Retinal pigment epithelial cell (primary cell): ENCODE results near the gene ZNF497.

Source experiments
- DNase-seq: peaks from one replicate; pipeline ENCODE4 v3.0.0-alpha.2; 2010; ENCODE audit warnings: low read depth
- H3K4me3 ChIP-seq: 2 replicates; pipeline ENCODE4 v1.5.1; 2011; ENCODE audit warnings: mild to moderate bottlenecking, low read length, control low read depth, moderate library complexity
- CTCF ChIP-seq: conservative IDR thresholded peaks from 2 replicates; pipeline ENCODE4 v1.5.1; 2011; ENCODE audit warnings: low read depth, low read length, control low read depth, inconsistent platforms

Gene ZNF497

GRCh38 chr19:58401840-58402421 is 39.4 kb upstream of the ZNF497 start:
- no peak for DNase-seq
- TF ChIP-seq CTCF: no peak
- H3K4me3 ChIP-seq: peak overlapping the region; percentile 76

GRCh38 chr19:58400916-58401839 is 38.6 kb upstream of the ZNF497 start:
- peak overlapping the region; percentile 76 for H3K4me3 ChIP-seq
- peak; percentile 2 for TF ChIP-seq CTCF
- DNase-seq: peak; percentile 97

- TF ChIP-seq CTCF: no peak
- no peak for DNase-seq
- peak overlapping the region; percentile 61 for H3K4me3 ChIP-seq
Measured at GRCh38 chr19:58400316-58400915, 37.9 kb upstream of the ZNF497 start.

- no peak overlapping the region for H3K4me3 ChIP-seq
- DNase-seq: no peak
- TF ChIP-seq CTCF: no peak
Measured at GRCh38 chr19:58399903-58400302, 37.4 kb upstream of the ZNF497 start.

DNA sequence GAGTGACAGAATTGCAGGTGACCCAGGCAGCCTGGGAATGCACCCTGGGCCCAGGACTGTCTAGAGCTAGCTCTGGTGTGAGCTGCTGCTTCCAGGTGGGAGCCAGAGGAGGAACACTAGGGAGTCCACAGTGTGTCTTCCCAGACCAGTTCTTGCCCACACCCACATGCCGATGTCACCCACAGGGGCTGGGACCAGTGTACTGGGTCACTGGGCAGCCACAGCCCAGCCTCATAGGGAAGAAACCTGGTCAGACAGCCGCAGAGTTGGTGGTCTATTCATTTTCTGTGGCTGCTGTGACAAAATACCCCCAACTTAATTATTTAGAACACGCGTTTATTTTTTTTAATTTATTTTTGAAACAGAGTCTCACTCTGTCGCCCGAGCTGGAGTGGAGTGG is 36.0 kb upstream of the ZNF497 start:
- no peak overlapping the region for H3K4me3 ChIP-seq
- TF ChIP-seq CTCF: no peak
- no peak for DNase-seq

- TF ChIP-seq CTCF: no peak
- no peak overlapping the region for H3K4me3 ChIP-seq
- DNase-seq: no peak
Measured at GRCh38 chr19:58398087-58398486, 35.5 kb upstream of the ZNF497 start.
